GM12878 (cell line): ENCODE measurements around the gene ADD1. TPM values are rescaled to one million over a fixed set of nuclear protein-coding genes. Genes with fewer than 3 reads are reported as not detected.

Source experiments
- ATAC-seq: fragments of 200-7000 bp; cut with Tn5 transposase; 3 replicates; pipeline ENCODE4 v1.9.1; 2020; ENCODE audit warnings: mild to moderate bottlenecking, moderate library complexity
- BruUV-seq: library from RNA; stranded (reverse); fragments of 400-500 nt; replicated peaks from 2 replicates; lab custom pipeline; 2021; lab: Mats Ljungman, UMichigan
- CTCF ChIA-PET: fragments of 300-600 bp; sonication (Branson Sonifier 250); formaldehyde crosslinking; extraction: SDS; loops from one replicate; lab custom pipeline; 2021; ENCODE audit warnings: inconsistent platforms; lab: Yijun Ruan, JAX
- POLR2A ChIA-PET: fragments of 350-600 bp; formaldehyde crosslinking; extraction: SDS; loops from one replicate; lab custom pipeline; 2021; ENCODE audit warnings: inconsistent platforms; lab: Charles Lee
- RAD21 ChIA-PET: fragments of 300-600 bp; sonication (Branson Sonifier 250); formaldehyde crosslinking; loops from one replicate; lab custom pipeline; 2023; ENCODE audit warnings: antibody characterized with exemption; ENCODE audit not compliant: unreplicated experiment; lab: Charles Lee
- SMC1A ChIA-PET: fragments of 300-600 bp; sonication (Branson Sonifier 250); formaldehyde crosslinking; loops from one replicate; lab custom pipeline; 2023; ENCODE audit not compliant: unreplicated experiment, uncharacterized antibody; lab: Charles Lee
- DNase-seq: peaks from one replicate; pipeline ENCODE4 v3.0.0-alpha.2; 2011; ENCODE audit warnings: low read depth, low spot score
- FAIRE-seq: peaks from 3 replicates; lab custom pipeline; 2011; peaks lifted over from hg19 to GRCh38; lab: Jason Lieb, UNC
- H2AFZ ChIP-seq: 2 replicates; pipeline ENCODE4 v1.6.0; 2011; ENCODE audit warnings: low read depth, low read length, control low read depth; ENCODE audit not compliant: control insufficient read depth
- H3K27ac ChIP-seq: 2 replicates; pipeline ENCODE4 v1.5.1; 2011; ENCODE audit warnings: control low read depth; ENCODE audit not compliant: control insufficient read depth, insufficient read depth
- H3K27me3 ChIP-seq, 2 experiments: replicated peaks in 1 of 2; 2 replicates each; pipeline versions ENCODE4 v1.6.0 to v1.6.1; 2011; ENCODE audit warnings: low read length in 1 of 2; ENCODE audit not compliant: control insufficient read depth in 2 of 2, insufficient read depth in 2 of 2
- H3K36me3 ChIP-seq, 2 experiments: 2 replicates each; pipeline ENCODE4 v1.5.1; 2011; ENCODE audit warnings: low read length in 1 of 2; ENCODE audit not compliant: control insufficient read depth in 2 of 2, insufficient read depth in 2 of 2
- H3K4me1 ChIP-seq: 2 replicates; pipeline ENCODE4 v1.6.1; 2011; ENCODE audit warnings: mild to moderate bottlenecking, low read length, moderate library complexity, mixed read lengths; ENCODE audit not compliant: control insufficient read depth, insufficient read depth
- H3K4me2 ChIP-seq: 2 replicates; pipeline ENCODE4 v1.6.0; 2011; ENCODE audit warnings: control low read depth; ENCODE audit not compliant: control insufficient read depth, insufficient read depth
- H3K4me3 ChIP-seq: fragments of 200-600 bp; sonication (generic); 2 replicates; pipeline ENCODE4 v1.5.1; 2016
- H3K79me2 ChIP-seq: 2 replicates; pipeline ENCODE4 v1.6.0; 2011; ENCODE audit warnings: low read length; ENCODE audit not compliant: control insufficient read depth, insufficient read depth
- H3K9ac ChIP-seq: 2 replicates; pipeline ENCODE4 v1.8.0; 2011; ENCODE audit warnings: low read length, control low read depth, mixed read lengths; ENCODE audit not compliant: control insufficient read depth, insufficient read depth
- H3K9me3 ChIP-seq: replicated peaks from 3 replicates; pipeline ENCODE4 v1.5.1; 2011; ENCODE audit warnings: mild to moderate bottlenecking, low read length; ENCODE audit not compliant: control insufficient read depth, insufficient read depth
- H4K20me1 ChIP-seq: 2 replicates; pipeline ENCODE4 v1.6.0; 2011; ENCODE audit not compliant: control insufficient read depth, insufficient read depth
- CREM ChIP-seq: IDR thresholded peaks from 2 replicates; pipeline ENCODE4 v1.6.1; 2014; ENCODE audit warnings: antibody characterized with exemption, low read depth
- IKZF2 ChIP-seq, 2 experiments: fragments of 450-650 bp; IDR thresholded peaks; 2 replicates each; pipeline ENCODE4 v1.6.1; 2017; ENCODE audit warnings: mild to moderate bottlenecking in 2 of 2, moderate library complexity in 2 of 2
- IRF3 ChIP-seq: fragments of 450-650 bp; IDR thresholded peaks from 2 replicates; pipeline ENCODE4 v1.6.1; 2014; ENCODE audit warnings: mild to moderate bottlenecking
- JUNB ChIP-seq: IDR thresholded peaks from 2 replicates; pipeline ENCODE4 v1.6.1; 2016; ENCODE audit warnings: antibody characterized with exemption, mild to moderate bottlenecking
- MEF2A ChIP-seq: IDR thresholded peaks from 2 replicates; pipeline ENCODE4 v1.6.1; 2011; ENCODE audit warnings: low read depth, mild to moderate bottlenecking, low read length, moderate library complexity; ENCODE audit not compliant: insufficient read depth
- MEF2B ChIP-seq: fragments of 450-650 bp; IDR thresholded peaks from 2 replicates; pipeline ENCODE4 v1.6.1; 2018; ENCODE audit warnings: mild to moderate bottlenecking, moderate library complexity; ENCODE audit not compliant: partially characterized antibody, poor library complexity, severe bottlenecking
- MYB ChIP-seq: fragments of 150-350 bp; IDR thresholded peaks from 2 replicates; pipeline ENCODE4 v1.6.1; 2014; ENCODE audit warnings: mild to moderate bottlenecking, low read depth, low read length, borderline replicate concordance
- RUNX3 ChIP-seq: IDR thresholded peaks from 2 replicates; pipeline ENCODE4 v1.6.1; 2012; ENCODE audit warnings: low read length, inconsistent platforms
- SP1 ChIP-seq: IDR thresholded peaks from one replicate; pipeline ENCODE4 v1.6.1; 2011; ENCODE audit warnings: low read depth, low read length
- TARDBP ChIP-seq: IDR thresholded peaks from 2 replicates; pipeline ENCODE4 v1.6.1; 2016; ENCODE audit warnings: borderline replicate concordance
- TCF12 ChIP-seq: IDR thresholded peaks from 2 replicates; pipeline ENCODE4 v1.6.1; 2011; ENCODE audit warnings: low read depth, mild to moderate bottlenecking, low read length
- TCF3 ChIP-seq: IDR thresholded peaks from 2 replicates; pipeline ENCODE4 v1.6.1; 2012; ENCODE audit warnings: low read depth, mild to moderate bottlenecking, low read length, borderline replicate concordance; ENCODE audit not compliant: insufficient read depth
- USF2 ChIP-seq: IDR thresholded peaks from 2 replicates; pipeline ENCODE4 v1.6.1; 2011; ENCODE audit warnings: low read depth, low read length, improper control_type of control experiment, borderline replicate concordance
- YBX1 ChIP-seq: fragments of 450-650 bp; IDR thresholded peaks from 2 replicates; pipeline ENCODE4 v1.6.1; 2016; ENCODE audit warnings: antibody characterized with exemption
- WGBS: methylation state at CpG from one replicate; pipeline ENCODE4 v1.1.6; 2016; ENCODE audit warnings: low lambda C conversion rate; ENCODE audit not compliant: insufficient replicate concordance, insufficient coverage; ENCODE audit errors: missing lambda C conversion rate; 5-methylcytosine and 5-hydroxymethylcytosine counted together
- in situ Hi-C: fragments of 300-500 bp; cut with MboI; formaldehyde crosslinking; loops from 9 replicates; pipeline ENCODE4 v1.14.3; 2018; ENCODE audit warnings: mixed read lengths
- intact Hi-C: fragments of 100-400 bp; cut with micrococcal nuclease; formaldehyde crosslinking; loops from one replicate; pipeline ENCODE4 v1.14.2; 2022; ENCODE audit not compliant: unreplicated experiment
- polyA plus RNA-seq, 11 experiments: library from polyadenylated mRNA; depleted of rRNA in 4 of 11; unstranded in 6 of 11; stranded (reverse) in 5 of 11; fragments of >200 nt; fragmentation: Nextera tagmentation in 4 of 11; fragmentation: Illumina TruSeq in 1 of 11; extraction: Ambion mirVana in 4 of 11; extraction: Trizol in 1 of 11; gene quantifications; 1 replicate in 1 of 11; 2 replicates in 10 of 11; pipeline versions ENCODE4 v1.2.1 to v1.2.3, GENCODE V29; 2011 to 2016; ENCODE audit warnings: inconsistent platforms in 2 of 11, missing spikeins in 2 of 11, low read depth in 1 of 11
- total RNA-seq, 4 experiments: library from RNA; depleted of rRNA in 3 of 4; stranded (reverse); fragments of >200 nt in 3 of 4; fragmentation: Illumina TruSeq in 1 of 4; extraction: Trizol in 1 of 4; gene quantifications; 2 replicates each; pipeline versions ENCODE4 v1.2.1 to v1.2.3, GENCODE V29; 2013 to 2021
- TF ChIP-seq, protein P1 (sequence below): fragments of 150-350 bp; IDR thresholded peaks from 2 replicates; pipeline ENCODE4 v1.6.1; 2014; ENCODE audit warnings: mild to moderate bottlenecking, low read depth, low read length
- TF ChIP-seq, protein P2 (sequence below): IDR thresholded peaks from 2 replicates; pipeline ENCODE4 v1.6.1; 2012; ENCODE audit warnings: low read depth, low read length, improper control_type of control experiment

The ADD1 gene
- total and polyA plus RNA-seq, 10 of the 15 experiments (the other 5 are each of a cell fraction or from before 2014, with no cell fraction given), result 21.6 to 182 (median 105) TPM

- CTCF ChIA-PET, result no interaction called here
- in situ Hi-C loops, result loop anchor here (25.0 kb wide), 1 partner anchor 178 kb away; the partner anchor contains the start of gene TNIP2
Measured at GRCh38 chr4:2940267-2941137, 96.9 kb downstream of the ADD1 start.

More at GRCh38 chr4:2940267-2941137, 96.9 kb downstream of the ADD1 start:
- WGBS, result over 99% methylated on average over 29 of the region's 29 CpGs
- no TSS peak for BruUV-seq
- Histone ChIP-seq H2AFZ (no peak overlapping the region), H3K36me3 (peaks cover 41 to 51% of the 10 kb centered on the region in 2 experiments), H3K9ac (no peak overlapping the region), H3K9me3 (no peaks in the 10 kb centered on the region; the same call in 2 of the 3 replicates), H3K27ac (no peak overlapping the region), H4K20me1 (no peaks in the 10 kb centered on the region), H3K79me2 (peaks cover 11% of the 10 kb centered on the region), H3K4me1 (peaks cover 25% of the 10 kb centered on the region), H3K4me2 (no peak overlapping the region), H3K27me3 (no peaks in the 10 kb centered on the region), H3K4me3 (no peak overlapping the region)
- intact Hi-C loops, result no loop called here
- SMC1A ChIA-PET, result no interaction called here
- FAIRE-seq (no peak), DNase-seq (no peak), ATAC-seq (no peak)
- POLR2A ChIA-PET, result no interaction called here
- RAD21 ChIA-PET, result interaction anchor here (1.2 kb wide), 1 partner anchor 14 kb away, joined by 3 read pairs; no protein-coding TSS in a partner anchor
- TF ChIP-seq TCF3 (no peak), JUNB (no peak), RUNX3 (no peak), IKZF2 (IDR thresholded peaks at IDR 0.05) (no peak), SP1 (no peak), IRF3 (no peak), TCF12 (no peak), TARDBP (no peak), MYB (no peak), MEF2A (no peak), MEF2B (no peak), USF2 (no peak), CREM (no peak), YBX1 (no peak)
- TF ChIP-seq, protein P1, sequence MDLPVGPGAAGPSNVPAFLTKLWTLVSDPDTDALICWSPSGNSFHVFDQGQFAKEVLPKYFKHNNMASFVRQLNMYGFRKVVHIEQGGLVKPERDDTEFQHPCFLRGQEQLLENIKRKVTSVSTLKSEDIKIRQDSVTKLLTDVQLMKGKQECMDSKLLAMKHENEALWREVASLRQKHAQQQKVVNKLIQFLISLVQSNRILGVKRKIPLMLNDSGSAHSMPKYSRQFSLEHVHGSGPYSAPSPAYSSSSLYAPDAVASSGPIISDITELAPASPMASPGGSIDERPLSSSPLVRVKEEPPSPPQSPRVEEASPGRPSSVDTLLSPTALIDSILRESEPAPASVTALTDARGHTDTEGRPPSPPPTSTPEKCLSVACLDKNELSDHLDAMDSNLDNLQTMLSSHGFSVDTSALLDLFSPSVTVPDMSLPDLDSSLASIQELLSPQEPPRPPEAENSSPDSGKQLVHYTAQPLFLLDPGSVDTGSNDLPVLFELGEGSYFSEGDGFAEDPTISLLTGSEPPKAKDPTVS, result no peak
- TF ChIP-seq, protein P2, sequence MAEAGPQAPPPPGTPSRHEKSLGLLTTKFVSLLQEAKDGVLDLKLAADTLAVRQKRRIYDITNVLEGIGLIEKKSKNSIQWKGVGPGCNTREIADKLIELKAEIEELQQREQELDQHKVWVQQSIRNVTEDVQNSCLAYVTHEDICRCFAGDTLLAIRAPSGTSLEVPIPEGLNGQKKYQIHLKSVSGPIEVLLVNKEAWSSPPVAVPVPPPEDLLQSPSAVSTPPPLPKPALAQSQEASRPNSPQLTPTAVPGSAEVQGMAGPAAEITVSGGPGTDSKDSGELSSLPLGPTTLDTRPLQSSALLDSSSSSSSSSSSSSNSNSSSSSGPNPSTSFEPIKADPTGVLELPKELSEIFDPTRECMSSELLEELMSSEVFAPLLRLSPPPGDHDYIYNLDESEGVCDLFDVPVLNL, result no peak
